Peyer's patch (tissue), 4 donors: ENCODE results near the gene DYRK1A. TPM values are rescaled to one million over a fixed set of nuclear protein-coding genes. Genes with fewer than 3 reads are reported as not detected.

ENCODE experiments used
- DNase-seq, 3 donors: peaks; one replicate each; pipeline ENCODE4 v3.0.0-alpha.2; 2017 to 2019
- H3K27ac ChIP-seq, 4 donors: fragments of 200-600 bp; sonication (generic); one replicate each; pipeline ENCODE4 v1.5.1; 2016 to 2019
- H3K27me3 ChIP-seq, 2 donors: fragments of 200-600 bp; sonication (generic); one replicate each; pipeline ENCODE4 v1.5.1; 2019
- H3K36me3 ChIP-seq, 3 donors: fragments of 200-600 bp; sonication (generic); one replicate each; pipeline ENCODE4 v1.5.1; 2016 to 2019
- H3K4me1 ChIP-seq, 4 donors: fragments of 200-600 bp; sonication (generic); one replicate each; pipeline ENCODE4 v1.5.1; 2016 to 2019
- H3K4me3 ChIP-seq, 4 donors: fragments of 200-600 bp; sonication (generic); 1 replicate in 3 of 4; 2 replicates in 1 of 4; pipeline ENCODE4 v1.5.1; 2016 to 2019; ENCODE audit warnings: mild to moderate bottlenecking in 1 of 4
- H3K9me3 ChIP-seq, 4 donors: fragments of 200-600 bp; sonication (generic); one replicate each; pipeline ENCODE4 v1.5.1; 2016 to 2019; ENCODE audit warnings: mild to moderate bottlenecking in 1 of 4
- CTCF ChIP-seq, 6 experiments: fragments of 450-650 bp in 4 of 6; fragments of 200-600 bp in 2 of 6; sonication (generic) in 1 of 6; IDR thresholded peaks; one replicate each; pipeline ENCODE4 v1.5.1; 2017 to 2019; ENCODE audit warnings: antibody characterized with exemption in 6 of 6, mild to moderate bottlenecking in 3 of 6, moderate library complexity in 1 of 6
- POLR2A ChIP-seq, 2 donors: fragments of 450-650 bp; IDR thresholded peaks; one replicate each; pipeline ENCODE4 v1.5.1; 2017; ENCODE audit warnings: antibody characterized with exemption in 2 of 2, mild to moderate bottlenecking in 2 of 2, moderate library complexity in 2 of 2
- total RNA-seq, 4 donors: library from RNA; depleted of rRNA; stranded (reverse); fragments of >200 nt; gene quantifications; one replicate each; pipeline ENCODE4 v1.1.0, GENCODE V29; 2016

Gene DYRK1A
- total RNA-seq, 4 donors from 2014 or later = 68.8 to 133 (median 81.3) TPM

GRCh38 chr21:37416914-37417313, 50.3 kb downstream of the DYRK1A start:
- Histone ChIP-seq H3K27ac (no peak overlapping the region), H3K9me3 (no peaks in the 10 kb centered on the region), H3K4me1 (peaks cover 0 to 42% (median 11%) of the 10 kb centered on the region in 4 donors), H3K36me3 (peaks cover 0 to 3% (median 0%) of the 10 kb centered on the region in 3 donors), H3K27me3 (no peaks in the 10 kb centered on the region), H3K4me3 (no peak overlapping the region)
- no peak for TF ChIP-seq CTCF (IDR thresholded peaks at IDR 0.05)
- TF ChIP-seq POLR2A (IDR thresholded peaks at IDR 0.05) = no peak
- no peak for DNase-seq

GRCh38 chr21:37419228-37419906, 52.8 kb downstream of the DYRK1A start:
- Histone ChIP-seq H3K36me3 (peaks cover 0 to 3% (median 0%) of the 10 kb centered on the region in 3 donors), H3K4me3 (no peak overlapping the region), H3K4me1 (peaks cover 0 to 41% (median 4%) of the 10 kb centered on the region in 4 donors), H3K9me3 (no peaks in the 10 kb centered on the region), H3K27ac (no peak overlapping the region), H3K27me3 (no peaks in the 10 kb centered on the region)
- no peak for TF ChIP-seq CTCF (IDR thresholded peaks at IDR 0.05)
- TF ChIP-seq POLR2A (IDR thresholded peaks at IDR 0.05) = no peak
- no peak for DNase-seq

- H3K36me3 ChIP-seq = peaks cover 0 to 3% (median 0%) of the 10 kb centered on the region in 3 donors
- TF ChIP-seq POLR2A (IDR thresholded peaks at IDR 0.05) = no peak
- TF ChIP-seq CTCF (IDR thresholded peaks at IDR 0.05) = no peak
- H3K4me1 ChIP-seq = peaks cover 0 to 33% (median 2%) of the 10 kb centered on the region in 4 donors
These were observed 54.7 kb downstream of the DYRK1A start for GRCh38 chr21:37421306-37421705.

GRCh38 chr21:37422382-37422781, 55.8 kb downstream of the DYRK1A start:
- Histone ChIP-seq H3K27ac (no peak overlapping the region), H3K4me3 (no peak overlapping the region), H3K36me3 (peaks cover 0 to 3% (median 0%) of the 10 kb centered on the region in 3 donors), H3K9me3 (no peaks in the 10 kb centered on the region), H3K4me1 (peaks cover 0 to 24% (median 2%) of the 10 kb centered on the region in 4 donors), H3K27me3 (no peaks in the 10 kb centered on the region)
- no peak for TF ChIP-seq CTCF (IDR thresholded peaks at IDR 0.05)
- DNase-seq = no peak

More at GRCh38 chr21:37421306-37421705, 54.7 kb downstream of the DYRK1A start:
- Histone ChIP-seq H3K4me3 (no peak overlapping the region), H3K9me3 (no peaks in the 10 kb centered on the region), H3K27ac (no peak overlapping the region), H3K27me3 (no peaks in the 10 kb centered on the region)
- DNase-seq = no peak

GRCh38 chr21:37423103-37423502, 56.5 kb downstream of the DYRK1A start:
- no peak for TF ChIP-seq CTCF (IDR thresholded peaks at IDR 0.05)
- TF ChIP-seq POLR2A (IDR thresholded peaks at IDR 0.05) = no peak
- Histone ChIP-seq H3K4me1 (peaks cover 0 to 24% (median under 1%) of the 10 kb centered on the region in 4 donors), H3K27me3 (no peaks in the 10 kb centered on the region), H3K4me3 (no peak overlapping the region), H3K36me3 (peaks cover 0 to 3% (median 0%) of the 10 kb centered on the region in 3 donors), H3K27ac (no peak overlapping the region), H3K9me3 (no peaks in the 10 kb centered on the region)
- no peak for DNase-seq
